ENCODE measurements around the gene NAA15.
"Not testable (repeated sequence)": the region's sequence is repeated elsewhere in the genome, so short reads cannot be mapped to it uniquely, and the experiment has no call there.

NAA15 gene

GRCh38 chr4:139301113-139301820 lies at the start of gene NAA15:
Gene NAA15 (plus strand): TSS chr4:139301505. CDS start chr4:139301778, 273 bp downstream.
- DNase-seq (ENCODE audit: low read depth): peak; percentile 76

DNA sequence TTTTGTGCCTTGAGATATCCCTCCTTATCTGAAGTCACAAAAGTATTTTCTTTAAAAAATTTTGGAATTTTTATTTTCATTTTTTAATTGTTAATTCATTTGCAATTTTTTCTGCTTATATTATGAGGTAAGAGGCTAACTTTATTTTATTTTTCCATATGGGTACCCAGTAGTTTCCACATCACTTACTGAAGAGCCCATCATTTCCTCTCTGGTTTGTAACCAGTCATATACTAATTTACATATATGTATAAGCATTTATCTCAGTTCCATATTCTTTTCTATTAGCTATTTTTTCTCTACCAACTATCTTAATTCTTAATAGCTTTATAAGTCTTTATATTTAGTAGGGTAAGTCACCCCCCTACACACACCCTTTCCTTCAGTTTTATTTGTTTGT lies 48.3 kb upstream of the NAA15 start:
- DNase-seq (ENCODE audit: low read depth): no peak

DNA sequence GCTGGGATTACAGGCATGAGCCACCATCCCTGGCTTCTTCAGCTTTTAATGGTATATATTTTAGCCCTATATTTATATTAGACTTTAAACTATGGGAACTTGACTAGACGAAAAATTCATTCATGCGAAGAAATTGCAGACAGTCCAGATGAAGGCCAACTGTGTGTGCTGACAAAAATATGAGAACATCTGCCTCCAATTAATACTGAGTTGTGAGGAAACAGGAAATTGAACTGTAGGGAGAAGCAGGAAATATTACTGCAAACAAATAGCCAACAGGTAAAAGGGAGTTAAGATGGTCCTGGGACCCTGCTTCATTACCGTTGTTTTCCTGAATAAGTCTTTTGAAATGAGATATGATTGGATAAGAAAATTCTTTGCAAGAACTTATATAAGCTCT lies 47.6 kb upstream of the NAA15 start:
- DNase-seq (ENCODE audit: low read depth): no peak

GRCh38 chr4:139255581-139255980 lies 45.7 kb upstream of the NAA15 start:
- DNase-seq (ENCODE audit: low read depth): not testable (repeated sequence)

GRCh38 chr4:139256349-139256748 lies 45.0 kb upstream of the NAA15 start:
- no peak for DNase-seq (ENCODE audit: low read depth)

DNA sequence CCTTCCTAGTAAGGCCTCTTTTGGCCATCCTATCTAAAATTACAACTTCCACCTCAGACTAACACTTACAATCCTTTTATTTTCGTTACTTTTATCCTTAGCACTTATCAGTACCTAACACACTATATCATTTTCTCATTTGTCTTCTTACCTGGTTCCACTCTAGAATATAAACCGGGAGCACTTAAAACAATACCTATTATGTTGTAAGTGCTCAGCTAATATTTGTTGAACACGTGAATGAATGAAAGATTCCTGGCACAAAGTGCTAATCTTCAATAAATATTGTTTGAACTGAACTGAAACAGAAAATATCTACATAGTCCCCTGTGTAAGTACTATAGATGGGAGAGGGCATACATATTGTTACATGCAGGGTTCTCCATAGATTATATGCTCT lies 35.7 kb upstream of the NAA15 start:
- no peak for DNase-seq (ENCODE audit: low read depth)

- DNase-seq (ENCODE audit: low read depth): no peak
Observed at GRCh38 chr4:139266208-139266582, 35.1 kb upstream of the NAA15 start.

DNA sequence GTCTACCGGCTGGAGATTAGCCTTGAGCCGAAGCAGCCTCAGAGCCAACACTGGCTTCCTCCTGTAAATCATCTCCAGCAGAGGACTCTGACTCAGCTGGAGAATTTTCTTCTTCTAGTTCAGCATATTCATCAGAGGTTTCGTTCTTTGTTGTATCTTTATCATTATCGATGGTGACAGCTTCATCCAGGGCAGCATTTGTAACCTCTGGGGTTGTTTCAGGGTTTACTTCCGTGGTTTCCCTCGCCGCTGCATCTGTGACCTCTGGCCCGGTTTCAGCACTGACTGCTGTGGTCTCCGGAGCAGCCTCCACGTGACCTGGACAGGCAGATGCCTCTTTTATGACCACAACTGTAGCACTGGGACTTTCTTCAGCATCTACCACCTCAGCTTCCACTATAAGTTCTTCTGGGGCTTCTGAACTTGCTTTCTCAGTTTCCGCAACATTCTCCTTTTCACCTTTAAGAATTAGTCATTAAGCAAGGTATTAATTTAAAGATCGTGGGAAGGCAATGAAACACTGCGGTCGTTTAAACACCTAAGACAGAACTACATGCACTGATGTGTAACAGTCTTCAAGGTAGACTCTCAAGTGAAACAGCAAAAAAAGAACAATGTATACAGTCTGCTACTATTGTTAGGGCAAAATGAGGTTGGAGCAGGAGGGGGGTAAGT lies 34.6 kb upstream of the NAA15 start:
- DNase-seq (ENCODE audit: low read depth): peak; percentile 52

- DNase-seq (ENCODE audit: low read depth): no peak
Observed at GRCh38 chr4:139267301-139267700, 34.0 kb upstream of the NAA15 start.

- no peak for DNase-seq (ENCODE audit: low read depth)
Observed at GRCh38 chr4:139273835-139274234, 27.5 kb upstream of the NAA15 start.

GRCh38 chr4:139274790-139275189 lies 26.5 kb upstream of the NAA15 start:
- no peak for DNase-seq (ENCODE audit: low read depth)

- DNase-seq (ENCODE audit: low read depth): no peak
Observed at GRCh38 chr4:139275281-139275735, 26.0 kb upstream of the NAA15 start.

GRCh38 chr4:139278485-139278884 lies 22.8 kb upstream of the NAA15 start:
- DNase-seq (ENCODE audit: low read depth): no peak

DNA sequence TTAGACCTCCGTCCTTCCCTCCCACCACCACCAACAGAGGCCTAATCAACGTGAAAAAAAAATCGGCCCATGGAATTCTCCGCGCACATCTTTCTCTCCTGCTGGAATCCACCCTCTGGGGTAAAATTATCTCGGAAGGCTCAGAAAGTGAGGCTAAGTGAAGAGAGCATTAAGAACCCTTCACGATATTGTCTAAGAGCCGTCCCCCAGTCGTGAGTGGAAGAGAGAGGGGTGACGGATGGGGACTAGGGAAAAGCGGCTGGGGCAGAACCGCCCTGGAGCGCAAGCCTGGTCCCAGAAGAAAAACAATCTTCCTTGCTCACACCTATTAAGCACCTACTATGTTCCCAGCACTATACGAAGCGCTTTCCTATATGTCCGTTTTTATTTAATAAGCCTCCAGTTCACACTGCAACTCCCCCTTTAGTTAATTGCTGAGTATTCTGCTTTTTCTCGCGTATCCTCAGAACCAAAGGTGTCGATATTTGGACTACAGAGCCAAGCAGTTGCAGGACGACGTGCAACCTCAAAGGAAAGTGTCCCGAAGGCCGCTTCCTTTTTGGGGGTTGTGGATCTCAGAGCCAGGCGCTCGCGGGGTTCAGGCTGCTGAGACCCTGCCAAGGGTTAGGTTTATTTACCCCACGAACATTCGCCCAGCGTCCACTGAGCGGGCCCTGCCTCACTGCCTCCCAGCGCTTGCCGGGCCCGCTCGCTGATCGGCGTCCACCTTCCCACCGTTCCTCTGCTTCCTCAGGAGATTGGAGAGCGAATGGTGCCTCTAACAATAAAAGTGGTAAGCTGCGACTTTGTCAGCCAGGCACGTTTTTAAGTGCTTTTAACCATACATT lies 22.2 kb upstream of the NAA15 start:
- DNase-seq (ENCODE audit: low read depth): no peak

GRCh38 chr4:139279760-139280620 lies 21.3 kb upstream of the NAA15 start, which contains the start of gene MGARP:
Gene MGARP (minus strand): TSS chr4:139280225. CDS start chr4:139280158, 67 bp downstream.
- DNase-seq (ENCODE audit: low read depth): no peak

- DNase-seq (ENCODE audit: low read depth): no peak
Observed at GRCh38 chr4:139282065-139282720, 19.1 kb upstream of the NAA15 start.

- DNase-seq (ENCODE audit: low read depth): no peak
Observed at GRCh38 chr4:139282721-139283075, 18.6 kb upstream of the NAA15 start.

DNA sequence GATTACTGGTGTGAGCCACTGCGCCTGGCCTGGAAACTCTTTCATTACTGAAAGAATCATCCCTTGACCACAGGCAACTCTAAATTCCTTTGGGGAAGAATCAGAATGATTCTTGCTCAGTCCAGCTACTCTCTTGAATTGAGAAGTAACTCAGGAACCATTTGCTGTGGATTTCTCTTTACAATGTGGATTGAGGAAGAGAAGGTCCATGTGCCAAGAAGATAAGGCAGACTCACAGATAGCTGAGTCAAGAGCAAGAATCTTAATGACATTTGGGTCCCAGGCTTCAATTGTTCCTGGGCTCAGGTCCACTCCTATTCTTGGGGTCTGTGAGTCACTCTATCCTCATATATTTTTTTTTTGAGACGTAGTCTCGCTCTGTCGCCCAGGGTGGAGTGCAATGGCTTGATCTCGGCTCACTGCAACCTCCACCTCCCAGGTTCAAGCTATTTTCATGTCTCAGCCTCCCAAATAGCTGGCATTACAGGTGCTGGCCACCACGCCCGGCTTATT lies 15.1 kb upstream of the NAA15 start:
- no peak for DNase-seq (ENCODE audit: low read depth)

DNA sequence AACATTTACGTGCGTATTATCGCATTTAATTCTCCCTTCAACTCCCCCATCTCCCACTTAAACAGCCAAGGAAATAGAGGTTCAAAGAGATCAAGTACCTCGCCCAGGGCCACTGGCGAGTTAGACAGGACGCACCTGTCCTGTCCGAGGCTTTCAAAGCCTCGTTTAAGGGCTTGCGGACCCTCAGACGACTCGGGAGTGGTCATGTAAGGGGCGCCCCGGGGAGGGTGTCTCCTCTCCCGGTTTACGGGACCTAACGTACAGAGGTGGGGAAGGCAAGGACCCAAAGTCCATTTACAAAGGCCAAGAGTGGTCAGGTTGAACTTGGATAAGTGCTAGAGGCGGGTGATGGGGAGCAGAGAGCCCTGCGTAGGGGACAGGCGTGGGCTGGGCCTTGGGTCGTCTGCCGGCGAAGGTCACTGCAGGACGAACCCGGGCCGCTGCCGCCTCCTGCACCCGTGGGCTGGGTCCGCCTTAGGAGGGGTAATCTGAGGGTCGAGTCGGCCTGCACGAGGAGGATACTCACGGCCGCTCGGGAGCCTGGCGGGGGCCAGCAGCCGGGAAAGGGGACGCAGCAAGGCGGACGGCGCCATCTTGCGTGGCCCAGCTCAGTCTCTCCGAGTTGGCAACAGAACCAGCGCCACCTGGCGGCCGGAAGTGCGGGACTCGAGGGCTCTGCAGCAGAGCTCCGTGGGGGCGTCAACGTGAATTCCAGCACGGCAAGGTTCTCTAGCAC lies 5.9 kb upstream of the NAA15 start:
- DNase-seq (ENCODE audit: low read depth): no peak

DNA sequence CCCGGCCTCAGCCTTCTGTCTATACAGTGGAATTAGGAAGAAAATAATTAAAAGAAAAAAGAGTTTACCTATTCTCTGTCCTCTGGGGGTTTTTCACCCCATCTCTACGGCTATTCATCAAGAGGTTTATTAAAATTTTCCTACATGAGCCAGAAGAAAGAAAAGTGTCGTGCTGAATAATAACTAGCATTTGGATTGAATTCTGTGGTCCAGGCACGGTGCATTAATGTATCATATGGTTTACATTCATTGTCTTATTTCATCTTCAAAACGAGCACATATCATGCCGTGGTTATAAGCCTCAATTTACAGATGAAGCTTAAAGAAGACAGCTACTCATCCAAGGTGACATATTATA lies 5.4 kb upstream of the NAA15 start:
- no peak for DNase-seq (ENCODE audit: low read depth)

Measured in GM04503 (cell line).